Measurements from ENCODE around the gene RNF144A. TPM values are rescaled to one million over a fixed set of nuclear protein-coding genes. Genes with fewer than 3 reads are reported as not detected.

Gene RNF144A
- total RNA-seq, 1 experiment from 2014 or later: 13.6 TPM

- Mint-ChIP-seq H3K4me1 (peaks cover 34% of the 10 kb centered on the region), H3K4me3 (no peak overlapping the region), H3K27ac (no peak overlapping the region), H3K27me3 (ENCODE audit: low read depth) (no peaks in the 10 kb centered on the region; the same call in 1 of the 2 replicates), H3K36me3 (peaks cover 34% of the 10 kb centered on the region), H3K9me3 (peaks cover 38% of the 10 kb centered on the region)
- TF ChIP-seq SMAD4 (CRISPR knock-in tag; IDR thresholded peaks at IDR 0.05) (no peak), MXD4 (CRISPR knock-in tag; IDR thresholded peaks at IDR 0.05; ENCODE audit: borderline replicate concordance) (no peak), ZNF232 (CRISPR knock-in tag; IDR thresholded peaks at IDR 0.05) (no peak), IRF2 (CRISPR knock-in tag; IDR thresholded peaks at IDR 0.05; ENCODE audit: borderline replicate concordance, low read depth) (no peak), CDX4 (CRISPR knock-in tag; IDR thresholded peaks at IDR 0.05; ENCODE audit: borderline replicate concordance) (no peak), ZNF138 (CRISPR knock-in tag; conservative IDR thresholded peaks at IDR 0.05) (no peak)
- TF ChIP-seq, protein P1, sequence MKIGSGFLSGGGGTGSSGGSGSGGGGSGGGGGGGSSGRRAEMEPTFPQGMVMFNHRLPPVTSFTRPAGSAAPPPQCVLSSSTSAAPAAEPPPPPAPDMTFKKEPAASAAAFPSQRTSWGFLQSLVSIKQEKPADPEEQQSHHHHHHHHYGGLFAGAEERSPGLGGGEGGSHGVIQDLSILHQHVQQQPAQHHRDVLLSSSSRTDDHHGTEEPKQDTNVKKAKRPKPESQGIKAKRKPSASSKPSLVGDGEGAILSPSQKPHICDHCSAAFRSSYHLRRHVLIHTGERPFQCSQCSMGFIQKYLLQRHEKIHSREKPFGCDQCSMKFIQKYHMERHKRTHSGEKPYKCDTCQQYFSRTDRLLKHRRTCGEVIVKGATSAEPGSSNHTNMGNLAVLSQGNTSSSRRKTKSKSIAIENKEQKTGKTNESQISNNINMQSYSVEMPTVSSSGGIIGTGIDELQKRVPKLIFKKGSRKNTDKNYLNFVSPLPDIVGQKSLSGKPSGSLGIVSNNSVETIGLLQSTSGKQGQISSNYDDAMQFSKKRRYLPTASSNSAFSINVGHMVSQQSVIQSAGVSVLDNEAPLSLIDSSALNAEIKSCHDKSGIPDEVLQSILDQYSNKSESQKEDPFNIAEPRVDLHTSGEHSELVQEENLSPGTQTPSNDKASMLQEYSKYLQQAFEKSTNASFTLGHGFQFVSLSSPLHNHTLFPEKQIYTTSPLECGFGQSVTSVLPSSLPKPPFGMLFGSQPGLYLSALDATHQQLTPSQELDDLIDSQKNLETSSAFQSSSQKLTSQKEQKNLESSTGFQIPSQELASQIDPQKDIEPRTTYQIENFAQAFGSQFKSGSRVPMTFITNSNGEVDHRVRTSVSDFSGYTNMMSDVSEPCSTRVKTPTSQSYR (CRISPR knock-in tag; IDR thresholded peaks at IDR 0.05): no peak
- no peak for DNase-seq (ENCODE audit: low spot score)
- ATAC-seq: no peak; the same call in 1 of the 2 replicates
- ChIA-PET POLR2A (no interaction called here), CTCF (interaction anchor here (0.8 to 1.2 kb wide), 2 partner anchors 31 to 66 kb away, joined by 3 read pairs; no protein-coding TSS in a partner anchor)
Measured at GRCh38 chr2:6982934-6983589, 65.8 kb downstream of the RNF144A start.

- Mint-ChIP-seq H3K36me3 (peaks cover 14% of the 10 kb centered on the region), H3K4me3 (no peak overlapping the region), H3K4me1 (peaks cover 34% of the 10 kb centered on the region), H3K9me3 (peaks cover 22% of the 10 kb centered on the region), H3K27me3 (ENCODE audit: low read depth) (no peaks in the 10 kb centered on the region), H3K27ac (no peak overlapping the region)
- no peak for DNase-seq (ENCODE audit: low spot score)
- CTCF ChIA-PET: interaction anchor here (1.7 kb wide), 1 partner anchor 28 kb away, joined by 8 read pairs; no protein-coding TSS in a partner anchor
- POLR2A ChIA-PET: no interaction called here
- peak; percentile 24; the same call in 1 of the 2 replicates for ATAC-seq
- TF ChIP-seq ZNF671 (CRISPR knock-in tag; IDR thresholded peaks at IDR 0.05) (no peak), GTF2I (CRISPR knock-in tag; conservative IDR thresholded peaks at IDR 0.05) (no peak), ZNF416 (CRISPR knock-in tag; IDR thresholded peaks at IDR 0.05) (no peak), ATF2 (CRISPR knock-in tag; IDR thresholded peaks at IDR 0.05; ENCODE audit: borderline replicate concordance, low read depth) (no peak), NR1H2 (CRISPR knock-in tag; IDR thresholded peaks at IDR 0.05) (no peak), ZNF138 (CRISPR knock-in tag; conservative IDR thresholded peaks at IDR 0.05) (no peak), PREB (CRISPR knock-in tag; IDR thresholded peaks at IDR 0.05; ENCODE audit: borderline replicate concordance) (no peak), PRRX2 (CRISPR knock-in tag; IDR thresholded peaks at IDR 0.05) (no peak), ZNF232 (CRISPR knock-in tag; IDR thresholded peaks at IDR 0.05) (no peak), KAT7 (CRISPR knock-in tag; IDR thresholded peaks at IDR 0.05; ENCODE audit: borderline replicate concordance) (no peak), MAX (CRISPR knock-in tag; IDR thresholded peaks at IDR 0.05) (no peak), SOX15 (CRISPR knock-in tag; IDR thresholded peaks at IDR 0.05) (no peak), OVOL2 (CRISPR knock-in tag; IDR thresholded peaks at IDR 0.05; ENCODE audit: borderline replicate concordance) (no peak)
- TF ChIP-seq, protein P2, sequence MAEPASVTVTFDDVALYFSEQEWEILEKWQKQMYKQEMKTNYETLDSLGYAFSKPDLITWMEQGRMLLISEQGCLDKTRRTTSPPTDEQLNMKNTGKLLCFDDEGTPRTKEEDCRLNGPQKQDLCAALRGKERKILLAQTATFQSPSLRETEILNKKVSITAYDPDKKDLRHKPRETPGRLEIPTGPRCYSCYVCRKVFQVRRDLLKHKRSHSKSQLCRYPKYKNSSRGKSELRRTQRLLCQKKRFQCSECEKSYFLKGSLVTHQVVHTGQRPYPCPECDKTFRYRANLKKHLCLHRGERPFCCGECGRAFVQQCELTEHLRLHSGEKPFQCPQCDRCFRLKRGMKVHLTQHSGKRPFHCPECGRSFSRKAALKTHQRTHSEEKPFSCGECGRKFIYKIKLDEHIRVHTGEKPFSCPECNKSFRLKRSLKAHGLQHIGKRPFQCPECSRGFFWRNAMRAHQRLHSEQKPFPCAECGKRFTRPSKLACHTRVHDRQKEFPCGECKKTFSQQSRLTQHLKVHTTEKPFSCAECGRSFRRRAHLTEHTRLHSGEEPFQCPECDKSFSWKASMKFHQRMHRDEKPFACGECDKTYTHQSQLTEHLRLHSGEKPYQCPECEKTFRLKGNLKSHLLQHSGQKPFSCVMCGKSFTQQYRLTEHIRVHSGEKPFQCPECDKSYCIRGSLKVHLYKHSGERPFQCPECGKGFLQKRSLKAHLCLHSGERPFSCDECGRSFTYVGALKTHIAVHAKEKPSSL (CRISPR knock-in tag; conservative IDR thresholded peaks at IDR 0.05): no peak
- TF ChIP-seq, protein P3, sequence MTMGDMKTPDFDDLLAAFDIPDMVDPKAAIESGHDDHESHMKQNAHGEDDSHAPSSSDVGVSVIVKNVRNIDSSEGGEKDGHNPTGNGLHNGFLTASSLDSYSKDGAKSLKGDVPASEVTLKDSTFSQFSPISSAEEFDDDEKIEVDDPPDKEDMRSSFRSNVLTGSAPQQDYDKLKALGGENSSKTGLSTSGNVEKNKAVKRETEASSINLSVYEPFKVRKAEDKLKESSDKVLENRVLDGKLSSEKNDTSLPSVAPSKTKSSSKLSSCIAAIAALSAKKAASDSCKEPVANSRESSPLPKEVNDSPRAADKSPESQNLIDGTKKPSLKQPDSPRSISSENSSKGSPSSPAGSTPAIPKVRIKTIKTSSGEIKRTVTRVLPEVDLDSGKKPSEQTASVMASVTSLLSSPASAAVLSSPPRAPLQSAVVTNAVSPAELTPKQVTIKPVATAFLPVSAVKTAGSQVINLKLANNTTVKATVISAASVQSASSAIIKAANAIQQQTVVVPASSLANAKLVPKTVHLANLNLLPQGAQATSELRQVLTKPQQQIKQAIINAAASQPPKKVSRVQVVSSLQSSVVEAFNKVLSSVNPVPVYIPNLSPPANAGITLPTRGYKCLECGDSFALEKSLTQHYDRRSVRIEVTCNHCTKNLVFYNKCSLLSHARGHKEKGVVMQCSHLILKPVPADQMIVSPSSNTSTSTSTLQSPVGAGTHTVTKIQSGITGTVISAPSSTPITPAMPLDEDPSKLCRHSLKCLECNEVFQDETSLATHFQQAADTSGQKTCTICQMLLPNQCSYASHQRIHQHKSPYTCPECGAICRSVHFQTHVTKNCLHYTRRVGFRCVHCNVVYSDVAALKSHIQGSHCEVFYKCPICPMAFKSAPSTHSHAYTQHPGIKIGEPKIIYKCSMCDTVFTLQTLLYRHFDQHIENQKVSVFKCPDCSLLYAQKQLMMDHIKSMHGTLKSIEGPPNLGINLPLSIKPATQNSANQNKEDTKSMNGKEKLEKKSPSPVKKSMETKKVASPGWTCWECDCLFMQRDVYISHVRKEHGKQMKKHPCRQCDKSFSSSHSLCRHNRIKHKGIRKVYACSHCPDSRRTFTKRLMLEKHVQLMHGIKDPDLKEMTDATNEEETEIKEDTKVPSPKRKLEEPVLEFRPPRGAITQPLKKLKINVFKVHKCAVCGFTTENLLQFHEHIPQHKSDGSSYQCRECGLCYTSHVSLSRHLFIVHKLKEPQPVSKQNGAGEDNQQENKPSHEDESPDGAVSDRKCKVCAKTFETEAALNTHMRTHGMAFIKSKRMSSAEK (CRISPR knock-in tag; IDR thresholded peaks at IDR 0.05; ENCODE audit: borderline replicate concordance): no peak
Measured at GRCh38 chr2:6986301-6986911, 69.2 kb downstream of the RNF144A start.
